Endodermal cell (in vitro differentiated cells): ENCODE data around the gene NTPCR. TPM values are rescaled to one million over a fixed set of nuclear protein-coding genes. Genes with fewer than 3 reads are reported as not detected.

ENCODE experiments used
- DNase-seq: peaks from one replicate; pipeline ENCODE4 v3.0.0-alpha.2; 2017
- H3K27ac ChIP-seq: 2 replicates; pipeline ENCODE4 v1.5.1; 2013; ENCODE audit warnings: mild to moderate bottlenecking, low read depth, low read length, moderate library complexity
- H3K27me3 ChIP-seq: 2 replicates; pipeline ENCODE4 v1.6.1; 2013; ENCODE audit warnings: mild to moderate bottlenecking, low read length, moderate library complexity; ENCODE audit not compliant: insufficient read depth, control insufficient read depth, poor library complexity, severe bottlenecking
- H3K36me3 ChIP-seq: 2 replicates; pipeline ENCODE4 v1.7.0; 2013; ENCODE audit warnings: mild to moderate bottlenecking, low read length, moderate library complexity; ENCODE audit not compliant: control insufficient read depth, insufficient read depth
- H3K4me1 ChIP-seq: one replicate; pipeline ENCODE4 v1.7.0; 2013; ENCODE audit warnings: low read length; ENCODE audit not compliant: control insufficient read depth, insufficient read depth
- H3K4me3 ChIP-seq: 2 replicates; pipeline ENCODE4 v1.5.1; 2013; ENCODE audit warnings: mild to moderate bottlenecking, low read length, moderate library complexity
- H3K9ac ChIP-seq: 2 replicates; pipeline ENCODE4 v1.6.1; 2013; ENCODE audit warnings: mild to moderate bottlenecking, low read length, moderate library complexity; ENCODE audit not compliant: poor library complexity, severe bottlenecking; ENCODE audit errors: extremely low read depth
- H3K9me3 ChIP-seq: 2 replicates; pipeline ENCODE4 v1.6.1; 2013; ENCODE audit warnings: mild to moderate bottlenecking, low read length, moderate library complexity; ENCODE audit not compliant: control insufficient read depth
- H3K27ac Mint-ChIP-seq: 2 replicates; pipeline ENCODE4 v1.8.0; 2020; ENCODE audit warnings: mixed read lengths
- H3K27me3 Mint-ChIP-seq: 2 replicates; pipeline ENCODE4 v1.8.0; 2021; ENCODE audit warnings: mild to moderate bottlenecking, mixed read lengths; ENCODE audit not compliant: insufficient read depth
- H3K36me3 Mint-ChIP-seq: 2 replicates; pipeline ENCODE4 v1.8.0; 2020; ENCODE audit warnings: low read depth, mixed read lengths
- H3K4me1 Mint-ChIP-seq: 2 replicates; pipeline ENCODE4 v1.8.0; 2020; ENCODE audit warnings: mixed read lengths
- H3K4me3 Mint-ChIP-seq: 2 replicates; pipeline ENCODE4 v1.8.0; 2020; ENCODE audit warnings: mild to moderate bottlenecking, moderate library complexity, mixed read lengths
- H3K9me3 Mint-ChIP-seq: 2 replicates; pipeline ENCODE4 v1.8.0; 2020; ENCODE audit warnings: mild to moderate bottlenecking, mixed read lengths
- CTCF ChIP-seq: fragments of 200-600 bp; sonication (generic); conservative IDR thresholded peaks from 2 replicates; pipeline ENCODE4 v1.5.0; 2021; ENCODE audit warnings: antibody characterized with exemption, mild to moderate bottlenecking
- WGBS, 2 experiments: methylation state at CpG; one replicate each; pipeline versions ENCODE4 v1.1.5 to v1.1.7; 2013; ENCODE audit warnings: missing lambda C conversion rate in 2 of 2, mixed read lengths in 1 of 2; ENCODE audit not compliant: insufficient coverage in 1 of 2, insufficient read length in 1 of 2; 5-methylcytosine and 5-hydroxymethylcytosine counted together
- total RNA-seq, 2 donors: library from RNA; stranded (reverse); fragmentation: NEBNext Ultra II Directional in 1 of 2; extraction: Animal tissue kit (Norgen Biotek cat#: 25700) in 1 of 2; gene quantifications; 2 replicates in 1 of 2; 3 replicates in 1 of 2; pipeline ENCODE4 v1.2.1, GENCODE V29; 2021

Gene NTPCR
- total RNA-seq, 2 donors from 2014 or later = 30.9 to 43.3 TPM

- Histone ChIP-seq H3K36me3 (no peaks in the 10 kb centered on the region), H3K27ac (no peak overlapping the region), H3K4me3 (no peak overlapping the region), H3K4me1 (peaks cover 17% of the 10 kb centered on the region), H3K9me3 (peaks cover 5% of the 10 kb centered on the region), H3K9ac (no peak overlapping the region), H3K27me3 (peaks cover 26% of the 10 kb centered on the region)
- 86 to 92% methylated on average over 4 of the region's 4 CpGs for WGBS, 2 experiments
- DNase-seq = no peak
- peaks cover 3% of the 10 kb centered on the region for H3K9me3 Mint-ChIP-seq
- H3K4me1 Mint-ChIP-seq = peaks cover 45% of the 10 kb centered on the region
- TF ChIP-seq CTCF = no peak
- no peak overlapping the region for H3K27ac Mint-ChIP-seq
- no peaks in the 10 kb centered on the region for H3K36me3 Mint-ChIP-seq
- H3K27me3 Mint-ChIP-seq = peaks cover 59% of the 10 kb centered on the region
- no peak overlapping the region for H3K4me3 Mint-ChIP-seq
Observed at GRCh38 chr1:232902774-232903350, 47.5 kb upstream of the NTPCR start.

- no peak overlapping the region for H3K27ac ChIP-seq
- peaks cover 58% of the 10 kb centered on the region for H3K27me3 Mint-ChIP-seq
- peaks cover 45% of the 10 kb centered on the region for H3K4me1 Mint-ChIP-seq
- H3K4me3 Mint-ChIP-seq = no peak overlapping the region
- H3K27ac Mint-ChIP-seq = no peak overlapping the region
- no peaks in the 10 kb centered on the region for H3K9me3 Mint-ChIP-seq
- no peaks in the 10 kb centered on the region for H3K36me3 ChIP-seq
- no peaks in the 10 kb centered on the region for H3K36me3 Mint-ChIP-seq
- no peak overlapping the region for H3K4me3 ChIP-seq
- TF ChIP-seq CTCF = no peak
- DNase-seq = no peak
- 75 to 86% methylated on average over 3 to 4 of the region's 4 CpGs for WGBS, 2 experiments
- peaks cover 17% of the 10 kb centered on the region for H3K4me1 ChIP-seq
- peaks cover 5% of the 10 kb centered on the region for H3K9me3 ChIP-seq
- no peak overlapping the region for H3K9ac ChIP-seq
- H3K27me3 ChIP-seq = peaks cover 26% of the 10 kb centered on the region
Observed at GRCh38 chr1:232904131-232904530, 46.3 kb upstream of the NTPCR start.

GRCh38 chr1:232904566-232904965 is 45.8 kb upstream of the NTPCR start:
- H3K27me3 Mint-ChIP-seq = peaks cover 60% of the 10 kb centered on the region
- Histone ChIP-seq H3K9ac (no peak overlapping the region), H3K4me1 (peaks cover 17% of the 10 kb centered on the region), H3K9me3 (peaks cover 5% of the 10 kb centered on the region), H3K27me3 (peaks cover 22% of the 10 kb centered on the region), H3K4me3 (no peak overlapping the region), H3K36me3 (no peaks in the 10 kb centered on the region), H3K27ac (no peak overlapping the region)
- H3K4me1 Mint-ChIP-seq = peaks cover 45% of the 10 kb centered on the region
- no peak overlapping the region for H3K4me3 Mint-ChIP-seq
- no peak for DNase-seq
- no peaks in the 10 kb centered on the region for H3K36me3 Mint-ChIP-seq
- no peak for TF ChIP-seq CTCF
- H3K9me3 Mint-ChIP-seq = no peaks in the 10 kb centered on the region
- no peak overlapping the region for H3K27ac Mint-ChIP-seq
- 71 to 87% methylated on average over 1 of the region's 1 CpG for WGBS, 2 experiments
